K562 (cell line): ENCODE data around the gene CYTH1. TPM values are rescaled to one million over a fixed set of nuclear protein-coding genes. Genes with fewer than 3 reads are reported as not detected.
A peak's percentile ranks its signal among the peaks of the same experiment; 100 is the strongest.

Source experiments
- ATAC-seq: fragments of 200-7000 bp; cut with Tn5 transposase; 3 replicates; pipeline ENCODE4 v1.9.1; 2020; ENCODE audit warnings: moderate library complexity
- BruUV-seq: library from RNA; stranded (reverse); fragments of 400-500 nt; replicated peaks from 2 replicates; lab custom pipeline; 2021; lab: Mats Ljungman, UMichigan
- CTCF ChIA-PET: fragments of 300-600 bp; formaldehyde crosslinking; extraction: SDS; loops from one replicate; lab custom pipeline; 2021; ENCODE audit warnings: low intra/inter-chr PET ratio; lab: Yijun Ruan, JAX
- POLR2A ChIA-PET: fragments of 300-600, 350-650 bp; sonication (Branson Sonifier 250); formaldehyde crosslinking; extraction: SDS; loops from one replicate; lab custom pipeline; 2021; ENCODE audit warnings: antibody characterized with exemption, inconsistent platforms; lab: Yijun Ruan, JAX
- DNase-seq, 4 experiments: peaks; one replicate each; pipeline versions ENCODE4 v3.0.0 to v3.0.0-alpha.2; 2011 to 2018; ENCODE audit warnings: low spot score in 3 of 4, mixed read lengths in 3 of 4; ENCODE audit errors: extremely low read depth in 1 of 4
- FAIRE-seq: peaks from 2 replicates; lab custom pipeline; 2011; peaks lifted over from hg19 to GRCh38; lab: Jason Lieb, UNC
- H2AFZ ChIP-seq: 2 replicates; pipeline ENCODE4 v1.6.0; 2011; ENCODE audit warnings: low read depth, low read length, control low read depth, inconsistent platforms
- H3K27ac ChIP-seq: fragments of 200-600 bp; 3 replicates; pipeline ENCODE4 v1.8.0; 2011; ENCODE audit warnings: low read depth, mild to moderate bottlenecking, control low read depth, inconsistent platforms, low read length, moderate library complexity, mixed read lengths; ENCODE audit errors: extremely low read depth
- H3K27me3 ChIP-seq, 2 experiments: fragments of 300-600 bp in 1 of 2; 2 replicates in 1 of 2; 3 replicates in 1 of 2; pipeline versions ENCODE4 v1.6.0 to v1.8.0; 2011; ENCODE audit warnings: inconsistent platforms in 2 of 2, low read length in 2 of 2, mild to moderate bottlenecking in 1 of 2, mixed read lengths in 1 of 2, moderate library complexity in 1 of 2; ENCODE audit not compliant: control insufficient read depth in 2 of 2, insufficient read depth in 2 of 2
- H3K36me3 ChIP-seq: fragments of 300-600 bp; 3 replicates; pipeline ENCODE4 v1.8.0; 2011; ENCODE audit warnings: mild to moderate bottlenecking, low read length, inconsistent platforms; ENCODE audit not compliant: control insufficient read depth, insufficient read depth
- H3K4me1 ChIP-seq, 2 experiments: fragments of 200-600 bp in 1 of 2; replicated peaks in 1 of 2; 2 replicates in 1 of 2; 3 replicates in 1 of 2; pipeline versions ENCODE4 v1.5.1 to v1.8.0; 2011; ENCODE audit warnings: inconsistent platforms in 2 of 2, low read length in 2 of 2, mild to moderate bottlenecking in 1 of 2, mixed read lengths in 1 of 2, moderate library complexity in 1 of 2; ENCODE audit not compliant: control insufficient read depth in 2 of 2, insufficient read depth in 2 of 2
- H3K4me2 ChIP-seq: 2 replicates; pipeline ENCODE4 v1.6.1; 2011; ENCODE audit warnings: low read length, control low read depth, inconsistent platforms, mixed read lengths; ENCODE audit not compliant: insufficient read depth
- H3K4me3 ChIP-seq: fragments of 200-600 bp; sonication (generic), shearing (Covaris generic); 2 replicates; pipeline ENCODE4 v1.5.1; 2016; ENCODE audit warnings: control low read depth, inconsistent platforms
- H3K79me2 ChIP-seq: fragments of 200-600 bp; 3 replicates; pipeline ENCODE4 v1.8.0; 2011; ENCODE audit warnings: low read length, inconsistent platforms; ENCODE audit not compliant: control insufficient read depth, insufficient read depth
- H3K9ac ChIP-seq, 2 experiments: 2 replicates each; pipeline versions ENCODE4 v1.6.0 to v1.6.1; 2011; ENCODE audit warnings: low read depth in 2 of 2, low read length in 2 of 2, control low read depth in 1 of 2, inconsistent platforms in 1 of 2, mild to moderate bottlenecking in 1 of 2, mixed read lengths in 1 of 2; ENCODE audit not compliant: insufficient read depth in 1 of 2
- H3K9me1 ChIP-seq: one replicate; pipeline ENCODE4 v1.6.0; 2011; ENCODE audit warnings: inconsistent platforms, mild to moderate bottlenecking, low read length, moderate library complexity; ENCODE audit not compliant: control insufficient read depth, insufficient read depth
- H3K9me3 ChIP-seq: replicated peaks from 2 replicates; pipeline ENCODE4 v1.5.1; 2011; ENCODE audit warnings: low read depth, low read length, inconsistent platforms; ENCODE audit not compliant: control insufficient read depth, insufficient read depth
- H4K20me1 ChIP-seq: replicated peaks from 2 replicates; pipeline ENCODE4 v1.6.1; 2011; ENCODE audit warnings: low read length, inconsistent platforms, mixed read lengths; ENCODE audit not compliant: control insufficient read depth, insufficient read depth
- CTCF ChIP-seq, 3 experiments: IDR thresholded peaks in 2 of 3; conservative IDR thresholded peaks in 1 of 3; 2 replicates each; pipeline ENCODE4 v1.5.1; 2011 to 2012; ENCODE audit warnings: low read length in 3 of 3, mild to moderate bottlenecking in 3 of 3, control low read depth in 2 of 3, improper control_type of control experiment in 1 of 3, inconsistent platforms in 1 of 3, low read depth in 1 of 3, mixed read lengths in 1 of 3, moderate library complexity in 1 of 3; ENCODE audit not compliant: insufficient read depth in 2 of 3
- NFYB ChIP-seq: IDR thresholded peaks from 2 replicates; pipeline ENCODE4 v1.6.1; 2011; ENCODE audit warnings: mild to moderate bottlenecking, moderate library complexity; ENCODE audit not compliant: insufficient read length; ENCODE audit errors: extremely low read depth
- WGBS: fragments of 100-300 bp; shearing (Covaris generic); methylation state at CpG from one replicate; pipeline ENCODE4 v1.1.6; 2016; ENCODE audit warnings: low coverage, mixed read lengths; ENCODE audit not compliant: insufficient coverage; ENCODE audit errors: missing lambda C conversion rate; 5-methylcytosine and 5-hydroxymethylcytosine counted together
- in situ Hi-C: fragments of 300-500 bp; cut with MboI; formaldehyde crosslinking; loops from 4 replicates; pipeline ENCODE4 v1.15.0; 2018; ENCODE audit warnings: inconsistent platforms, mixed read lengths
- intact Hi-C: fragments of 100-400 bp; cut with micrococcal nuclease; formaldehyde crosslinking; loops from 2 replicates; pipeline ENCODE4 v1.14.2; 2022
- polyA plus RNA-seq, 8 experiments: library from polyadenylated mRNA; depleted of rRNA in 4 of 8; stranded (reverse) in 5 of 8; unstranded in 3 of 8; fragments of >200 nt; fragmentation: Nextera tagmentation in 2 of 8; fragmentation: Illumina TruSeq in 1 of 8; extraction: Ambion mirVana in 2 of 8; extraction: Trizol in 1 of 8; gene quantifications; 2 replicates each; pipeline versions ENCODE4 v1.2.1 to v1.2.3, GENCODE V29; 2011 to 2014; ENCODE audit warnings: inconsistent platforms in 1 of 8, missing spikeins in 1 of 8
- total RNA-seq, 7 experiments: library from RNA; depleted of rRNA in 6 of 7; stranded (reverse); fragments of >200 nt in 6 of 7; fragmentation: Illumina TruSeq in 2 of 7; extraction: Trizol in 2 of 7; gene quantifications; 2 replicates each; pipeline versions ENCODE4 v1.2.1 to v1.2.3, GENCODE V29; 2011 to 2021; ENCODE audit warnings: low replicate concordance in 1 of 7

CYTH1 gene
- total and polyA plus RNA-seq, 9 of the 15 experiments (the other 6 are each of a cell fraction or from before 2014, with no cell fraction given): 0.52 to 27.7 (median 16.8) TPM

- no peak overlapping the region for H2AFZ ChIP-seq
- 91% methylated on average over 14 of the region's 14 CpGs for WGBS
- peaks cover 4 to 5% of the 10 kb centered on the region in 2 experiments; a peak in 4 of 5 replicates for H3K4me1 ChIP-seq
- no peak for DNase-seq
- POLR2A ChIA-PET: interaction anchor here (0.5 to 0.8 kb wide), 3 partner anchors 17 to 193 kb away, joined by 3 to 4 read pairs (median 3); no protein-coding TSS in a partner anchor
- peak overlapping the region in 1 of 2 experiments; percentile 28; a peak in 1 of 4 replicates for H3K9ac ChIP-seq
- H4K20me1 ChIP-seq: peaks cover 17% of the 10 kb centered on the region; the same call in 1 of the 2 replicates
- no peak overlapping the region for H3K4me2 ChIP-seq
- FAIRE-seq: no peak
- no TSS peak for BruUV-seq
- no peak for ATAC-seq
- no peaks in the 10 kb centered on the region for H3K9me3 ChIP-seq
- no peaks in the 10 kb centered on the region for H3K27me3 ChIP-seq
- no peak overlapping the region for H3K4me3 ChIP-seq
- H3K36me3 ChIP-seq: peaks cover 95% of the 10 kb centered on the region
- H3K79me2 ChIP-seq: peaks cover 7% of the 10 kb centered on the region; the same call in 1 of the 3 replicates
- intact Hi-C loops (no loop called here), in situ Hi-C loops (no loop called here)
- CTCF ChIA-PET: interaction anchor here (0.5 kb wide), 1 partner anchor 24 kb away, joined by 4 read pairs; no protein-coding TSS in a partner anchor
- TF ChIP-seq NFYB: no peak
- peak in 2 of 3 experiments; percentile 9 to 43; a peak in 2 of 6 replicates for TF ChIP-seq CTCF (IDR thresholded peaks at IDR 0.05 in 2 of 3, conservative IDR thresholded peaks at IDR 0.05 in 1 of 3; ENCODE audit: insufficient read depth in 2 of 3, low read depth in 1 of 3, low read length in 3 of 3)
- no peaks in the 10 kb centered on the region for H3K9me1 ChIP-seq
- no peak overlapping the region for H3K27ac ChIP-seq
Observed at GRCh38 chr17:78823282-78824046, 41.4 kb upstream of the CYTH1 start.
